Central memory CD8-positive, alpha-beta T cell (primary cell): Measurements from ENCODE around the gene TGM6.
A peak's percentile ranks its signal among the peaks of the same experiment; 100 is the strongest.

ENCODE experiments used
- ATAC-seq: fragments of 150-1000 bp; cut with Tn5 transposase; replicated peaks from 2 replicates; pipeline ENCODE4 v1.10.0; 2022; ENCODE audit warnings: mild to moderate bottlenecking, moderate FRiP score, moderate number of reproducible peaks; ENCODE audit not compliant: poor library complexity, severe bottlenecking; ENCODE audit errors: extremely low read depth
- DNase-seq, 2 donors: peaks; one replicate each; pipeline ENCODE4 v3.0.0; 2021; ENCODE audit warnings: low spot score in 2 of 2
- H3K27ac Mint-ChIP-seq: one replicate; pipeline ENCODE4 v1.8.0; 2022; ENCODE audit warnings: low read depth, mild to moderate bottlenecking, moderate library complexity, mixed read lengths
- H3K27me3 Mint-ChIP-seq: one replicate; pipeline ENCODE4 v1.8.0; 2022; ENCODE audit warnings: mixed read lengths
- H3K36me3 Mint-ChIP-seq: one replicate; pipeline ENCODE4 v1.8.0; 2022; ENCODE audit warnings: mild to moderate bottlenecking, moderate library complexity, mixed read lengths; ENCODE audit not compliant: insufficient read depth
- H3K4me1 Mint-ChIP-seq: one replicate; pipeline ENCODE4 v1.8.0; 2022; ENCODE audit warnings: mixed read lengths
- H3K4me3 Mint-ChIP-seq: one replicate; pipeline ENCODE4 v1.8.0; 2022; ENCODE audit warnings: mild to moderate bottlenecking, moderate library complexity, mixed read lengths
- H3K9me3 Mint-ChIP-seq: one replicate; pipeline ENCODE4 v1.8.0; 2022; ENCODE audit warnings: mixed read lengths

TGM6 gene

DNA sequence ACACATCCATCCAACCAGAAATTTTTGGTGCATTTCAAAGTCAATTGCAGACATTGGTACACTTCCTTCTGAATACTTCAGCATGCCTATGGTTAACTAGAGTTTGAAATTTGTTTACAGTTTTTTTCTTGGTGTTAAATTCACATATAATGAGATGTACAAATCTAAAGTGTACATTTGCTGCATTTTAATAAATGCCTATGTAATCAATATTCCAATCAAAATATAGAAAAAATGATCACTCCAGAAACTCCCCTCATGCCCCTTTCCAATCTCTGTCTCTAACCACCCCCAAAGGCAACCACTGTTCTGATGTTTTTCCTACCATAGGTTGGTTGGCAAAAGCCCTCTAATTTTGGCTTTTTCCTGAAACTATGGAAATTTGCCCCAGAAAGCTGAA lies 7.6 kb upstream of the TGM6 start:
- ATAC-seq (no peak), DNase-seq (no peak)
- no peak overlapping the region for H3K4me3 Mint-ChIP-seq
- no peak overlapping the region for H3K27ac Mint-ChIP-seq
- H3K9me3 Mint-ChIP-seq, result no peaks in the 10 kb centered on the region
- peaks cover 66% of the 10 kb centered on the region for H3K27me3 Mint-ChIP-seq
- no peaks in the 10 kb centered on the region for H3K36me3 Mint-ChIP-seq
- no peaks in the 10 kb centered on the region for H3K4me1 Mint-ChIP-seq

DNA sequence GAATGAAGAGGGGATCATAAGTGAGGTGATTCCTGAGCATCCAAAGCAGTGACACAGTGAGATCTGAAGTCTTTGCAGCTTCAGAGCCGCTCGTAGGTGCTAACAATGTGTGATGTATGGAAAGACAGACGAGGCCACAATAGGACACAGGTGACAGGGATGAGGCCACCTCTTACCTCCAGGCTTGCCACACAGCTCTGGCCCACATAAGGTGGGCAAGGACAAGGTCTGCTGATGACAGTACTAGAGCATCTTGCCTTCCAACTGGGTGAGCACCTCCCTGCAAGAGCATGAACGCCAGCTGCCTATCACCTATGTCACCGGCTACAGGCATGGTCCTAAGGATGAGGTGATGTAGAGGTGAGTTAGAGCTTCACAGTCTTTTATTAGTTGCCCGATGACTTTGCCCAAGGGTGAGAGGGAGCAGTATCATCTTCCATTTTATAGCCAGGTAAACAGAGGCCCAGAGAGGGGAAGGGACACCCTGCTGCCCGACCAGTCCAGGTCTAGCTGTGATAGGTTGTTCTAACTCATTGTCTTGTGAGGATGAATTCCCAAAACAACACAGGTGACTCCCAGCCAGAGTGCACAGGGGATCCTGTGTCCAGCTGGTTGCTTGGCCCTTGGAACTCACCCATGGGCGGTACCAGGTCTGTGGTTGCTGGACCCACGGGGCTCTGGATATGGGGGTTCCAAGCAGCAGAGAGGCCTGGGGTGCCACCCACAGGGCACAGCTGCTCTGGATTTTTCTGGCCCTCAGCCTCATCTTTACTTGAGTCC lies 6.2 kb upstream of the TGM6 start:
- H3K4me1 Mint-ChIP-seq, result peaks cover 12% of the 10 kb centered on the region
- no peak overlapping the region for H3K4me3 Mint-ChIP-seq
- DNase-seq, result no peak
- no peak for ATAC-seq
- peaks cover 2% of the 10 kb centered on the region for H3K36me3 Mint-ChIP-seq
- H3K27ac Mint-ChIP-seq, result no peak overlapping the region
- no peaks in the 10 kb centered on the region for H3K9me3 Mint-ChIP-seq
- peaks cover 52% of the 10 kb centered on the region for H3K27me3 Mint-ChIP-seq

DNA sequence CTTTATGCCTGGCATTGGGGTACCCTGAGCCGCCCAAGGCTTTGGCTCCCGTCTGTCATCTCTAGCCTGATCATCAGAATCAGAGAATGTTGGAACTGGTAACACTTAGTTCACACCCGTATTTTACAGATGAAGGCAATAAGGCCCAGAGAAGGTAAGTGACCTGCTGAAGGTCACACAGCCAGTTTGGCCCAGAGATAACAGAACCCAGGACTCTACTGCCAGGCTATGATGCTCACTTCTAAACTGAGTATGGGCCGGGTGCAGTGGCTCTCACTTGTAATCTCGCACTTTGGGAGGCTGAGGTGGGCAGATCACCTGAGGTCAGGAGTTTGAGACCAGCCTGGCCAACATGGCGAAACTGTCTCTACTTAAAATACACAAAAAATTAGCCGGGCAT lies 1.8 kb upstream of the TGM6 start:
- Mint-ChIP-seq H3K36me3 (peaks cover 2% of the 10 kb centered on the region), H3K27ac (no peak overlapping the region), H3K4me1 (peaks cover 36% of the 10 kb centered on the region), H3K27me3 (peaks cover 8% of the 10 kb centered on the region), H3K4me3 (peak overlapping the region; percentile 61), H3K9me3 (no peaks in the 10 kb centered on the region)
- ATAC-seq, result no peak
- DNase-seq, result no peak

DNA sequence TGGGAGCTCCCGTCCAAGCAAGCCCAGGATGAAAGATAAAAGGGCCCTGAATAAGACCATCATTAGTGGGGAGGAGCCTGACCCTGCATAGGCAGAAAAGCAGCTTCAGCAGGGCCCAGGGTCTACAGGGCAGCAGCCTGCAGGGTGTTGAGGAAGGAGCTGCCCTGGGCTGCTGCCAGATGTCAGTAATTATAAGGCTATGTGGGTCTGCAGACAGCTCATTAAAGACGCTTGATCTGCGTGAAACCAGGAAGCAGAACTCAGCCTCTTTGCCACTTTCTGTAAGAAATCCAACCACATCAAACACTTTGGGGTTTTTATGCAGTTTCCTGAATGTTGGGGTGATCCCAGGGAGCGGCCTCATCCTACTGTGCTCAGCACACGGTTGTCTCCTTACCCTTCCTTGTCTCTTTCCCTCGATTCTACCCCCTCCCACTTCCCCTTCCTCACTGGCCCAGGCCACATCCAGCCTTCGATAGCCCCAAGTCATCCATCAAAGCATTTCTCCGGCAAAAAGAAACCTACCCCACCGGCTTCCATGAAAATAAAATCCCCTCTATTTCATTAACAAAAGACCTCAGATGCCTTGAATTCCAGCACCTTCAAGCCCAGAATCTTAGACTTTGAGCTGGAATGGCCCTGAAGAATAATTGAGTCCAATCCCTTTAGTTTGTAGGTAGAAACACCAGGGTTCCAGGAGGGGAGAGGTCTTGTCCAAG lies 1.0 kb upstream of the TGM6 start:
- DNase-seq (peak in 1 of 2 donors; percentile 16), ATAC-seq (peak; percentile 93)
- Mint-ChIP-seq H3K36me3 (peaks cover 2% of the 10 kb centered on the region), H3K27me3 (peaks cover under 1% of the 10 kb centered on the region), H3K27ac (no peak overlapping the region), H3K9me3 (no peaks in the 10 kb centered on the region), H3K4me1 (peaks cover 44% of the 10 kb centered on the region), H3K4me3 (peak overlapping the region; percentile 61)

DNA sequence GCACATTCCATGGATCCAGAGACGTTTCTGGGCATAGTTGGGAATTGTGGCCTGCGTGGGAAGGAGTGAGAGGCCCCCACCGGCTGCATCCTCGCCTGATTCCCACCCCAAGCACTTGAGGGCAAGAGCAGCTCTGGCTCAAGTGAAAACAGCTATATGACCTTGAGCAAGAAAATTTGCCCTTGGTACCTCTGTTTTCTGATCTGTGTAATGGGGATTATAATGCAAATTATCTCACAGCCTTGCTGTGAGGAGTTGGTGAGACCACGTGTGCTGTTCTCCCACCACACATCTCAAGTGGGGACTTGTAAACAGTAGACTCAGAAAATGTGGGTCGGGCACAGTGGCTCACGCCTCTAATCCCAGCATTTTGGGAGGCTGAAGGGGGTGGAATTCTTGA lies 602 bp downstream of the TGM6 start:
- peaks cover 2% of the 10 kb centered on the region for H3K36me3 Mint-ChIP-seq
- no peak overlapping the region for H3K27ac Mint-ChIP-seq
- H3K27me3 Mint-ChIP-seq, result no peaks in the 10 kb centered on the region
- H3K4me3 Mint-ChIP-seq, result no peak overlapping the region
- no peaks in the 10 kb centered on the region for H3K9me3 Mint-ChIP-seq
- DNase-seq, result no peak
- H3K4me1 Mint-ChIP-seq, result peaks cover 44% of the 10 kb centered on the region
- ATAC-seq, result no peak

DNA sequence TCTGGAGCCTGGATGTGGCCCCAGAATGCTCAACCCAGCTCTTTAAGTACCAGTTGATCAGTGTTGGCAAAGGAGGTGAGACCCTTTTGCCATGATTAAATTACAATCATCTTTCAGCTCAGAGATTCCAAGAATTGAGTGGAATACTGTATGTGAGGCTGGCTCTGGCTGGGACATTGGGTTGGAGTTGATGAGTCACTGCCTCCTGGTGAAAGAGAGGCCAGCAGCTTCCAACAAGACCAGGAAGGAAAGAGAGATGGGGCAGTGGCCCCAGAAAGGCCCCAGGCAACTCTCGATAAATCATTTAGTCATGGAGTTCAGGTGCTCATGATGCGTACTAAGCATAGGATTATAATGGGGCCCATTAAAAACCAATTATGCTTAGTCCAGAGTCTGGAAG lies 2.1 kb downstream of the TGM6 start:
- ATAC-seq, result no peak
- Mint-ChIP-seq H3K27me3 (no peaks in the 10 kb centered on the region), H3K4me3 (no peak overlapping the region), H3K27ac (no peak overlapping the region), H3K4me1 (peaks cover 44% of the 10 kb centered on the region), H3K36me3 (peaks cover 2% of the 10 kb centered on the region), H3K9me3 (no peaks in the 10 kb centered on the region)
- DNase-seq, result no peak

DNA sequence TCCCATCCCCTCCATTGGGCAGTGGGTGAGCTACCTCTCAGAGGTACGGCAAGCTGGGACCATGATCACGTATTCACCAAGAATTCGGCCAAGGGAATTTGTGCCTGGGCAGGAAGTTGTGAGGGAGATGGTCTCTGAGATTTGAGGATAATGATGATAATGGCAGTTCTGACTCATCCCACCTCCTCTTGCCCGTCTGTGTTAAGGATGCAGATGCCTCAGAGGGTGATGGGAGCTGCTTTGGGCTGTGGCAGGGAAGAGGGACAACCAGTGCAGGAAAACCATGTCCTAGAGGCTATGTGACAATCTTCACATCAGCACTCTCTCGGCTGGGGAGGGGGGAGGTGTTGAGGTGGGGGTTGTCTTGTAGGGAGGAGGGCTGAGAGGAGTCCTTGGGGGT lies 4.3 kb downstream of the TGM6 start:
- DNase-seq, result no peak
- H3K27ac Mint-ChIP-seq, result peak overlapping the region; percentile 23
- H3K9me3 Mint-ChIP-seq, result no peaks in the 10 kb centered on the region
- no peak overlapping the region for H3K4me3 Mint-ChIP-seq
- no peaks in the 10 kb centered on the region for H3K27me3 Mint-ChIP-seq
- no peaks in the 10 kb centered on the region for H3K36me3 Mint-ChIP-seq
- no peak for ATAC-seq
- H3K4me1 Mint-ChIP-seq, result peaks cover 27% of the 10 kb centered on the region

DNA sequence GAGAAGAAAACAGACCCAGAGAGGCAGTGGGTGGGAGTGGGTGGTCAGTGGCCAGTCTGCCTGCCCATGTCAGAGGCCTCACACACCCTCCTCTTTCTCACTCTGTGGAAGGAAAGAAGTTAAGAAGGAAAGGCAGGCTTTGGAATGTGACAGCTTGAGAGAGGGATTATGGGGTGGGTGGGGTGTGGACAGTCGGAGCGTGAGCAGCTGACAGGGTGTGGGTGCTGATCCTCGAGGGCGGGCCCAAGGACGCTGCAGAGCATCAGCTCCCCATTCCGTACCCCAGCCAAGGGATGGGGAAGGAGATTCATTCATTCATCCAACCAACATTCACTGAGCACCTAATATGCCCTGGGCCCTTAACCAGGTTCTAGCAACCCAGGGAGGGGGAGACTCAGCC lies 4.8 kb downstream of the TGM6 start:
- H3K4me1 Mint-ChIP-seq, result peaks cover 23% of the 10 kb centered on the region
- H3K4me3 Mint-ChIP-seq, result no peak overlapping the region
- no peaks in the 10 kb centered on the region for H3K9me3 Mint-ChIP-seq
- no peak overlapping the region for H3K27ac Mint-ChIP-seq
- no peak for ATAC-seq
- DNase-seq, result no peak
- H3K36me3 Mint-ChIP-seq, result no peaks in the 10 kb centered on the region
- no peaks in the 10 kb centered on the region for H3K27me3 Mint-ChIP-seq

DNA sequence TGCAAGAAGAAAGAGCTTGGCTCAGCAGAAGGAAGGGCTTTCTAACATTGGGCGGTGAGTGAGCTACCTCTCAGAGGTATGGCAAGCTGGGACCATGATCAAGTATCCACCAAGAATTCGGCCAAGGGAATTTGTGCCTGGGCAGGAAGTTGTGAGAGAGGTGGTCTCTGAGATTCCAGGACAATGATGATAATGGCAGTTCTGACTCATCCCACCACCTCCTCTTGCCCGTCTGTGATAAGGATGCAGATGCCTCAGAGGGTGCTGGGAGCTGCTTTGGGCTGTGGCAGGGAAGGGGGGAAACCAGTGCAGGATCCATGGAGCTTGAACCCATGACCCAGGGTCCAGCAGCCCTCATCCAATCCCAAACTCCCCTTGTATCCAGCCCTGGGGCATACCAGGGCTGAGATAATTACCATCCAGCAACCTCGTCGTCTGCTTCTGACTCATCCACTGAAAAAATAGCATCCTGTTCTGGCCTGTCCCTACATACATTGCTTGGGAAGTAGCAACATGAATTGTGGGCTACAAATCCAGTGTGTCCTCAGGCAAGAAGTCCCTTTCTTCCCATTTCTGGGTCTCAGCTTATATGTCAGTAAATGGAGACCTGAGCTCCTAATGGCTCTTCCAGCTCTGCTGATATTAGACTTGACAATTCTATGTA lies 5.9 kb downstream of the TGM6 start:
- ATAC-seq (no peak), DNase-seq (no peak)
- H3K4me1 Mint-ChIP-seq, result peaks cover 16% of the 10 kb centered on the region
- no peaks in the 10 kb centered on the region for H3K36me3 Mint-ChIP-seq
- no peaks in the 10 kb centered on the region for H3K27me3 Mint-ChIP-seq
- H3K27ac Mint-ChIP-seq, result no peak overlapping the region
- H3K4me3 Mint-ChIP-seq, result no peak overlapping the region
- H3K9me3 Mint-ChIP-seq, result no peaks in the 10 kb centered on the region

DNA sequence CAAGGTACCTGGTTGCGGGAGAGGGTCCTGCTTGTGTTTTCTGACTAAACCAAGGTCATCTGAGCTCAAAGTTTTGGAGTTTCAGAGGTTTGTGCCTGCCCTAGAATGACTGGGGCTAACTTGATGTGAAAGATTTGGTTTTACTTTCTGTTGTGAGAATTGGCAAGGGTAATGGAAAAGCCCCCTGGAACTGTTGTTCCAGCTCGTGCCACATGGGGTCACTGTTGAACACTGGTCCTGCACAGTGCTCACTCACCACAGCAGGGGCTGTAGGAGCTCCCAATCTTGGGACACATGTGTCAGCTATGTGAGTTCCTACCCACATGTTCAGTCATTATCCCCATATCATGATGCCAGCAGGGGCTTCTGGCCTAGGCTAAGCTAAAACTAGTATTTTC lies 6.5 kb downstream of the TGM6 start:
- Mint-ChIP-seq H3K4me3 (no peak overlapping the region), H3K9me3 (no peaks in the 10 kb centered on the region), H3K36me3 (no peaks in the 10 kb centered on the region), H3K27me3 (no peaks in the 10 kb centered on the region), H3K4me1 (peaks cover 16% of the 10 kb centered on the region), H3K27ac (no peak overlapping the region)
- DNase-seq, result peak; percentile 16 to 25
- peak; percentile 68 for ATAC-seq

DNA sequence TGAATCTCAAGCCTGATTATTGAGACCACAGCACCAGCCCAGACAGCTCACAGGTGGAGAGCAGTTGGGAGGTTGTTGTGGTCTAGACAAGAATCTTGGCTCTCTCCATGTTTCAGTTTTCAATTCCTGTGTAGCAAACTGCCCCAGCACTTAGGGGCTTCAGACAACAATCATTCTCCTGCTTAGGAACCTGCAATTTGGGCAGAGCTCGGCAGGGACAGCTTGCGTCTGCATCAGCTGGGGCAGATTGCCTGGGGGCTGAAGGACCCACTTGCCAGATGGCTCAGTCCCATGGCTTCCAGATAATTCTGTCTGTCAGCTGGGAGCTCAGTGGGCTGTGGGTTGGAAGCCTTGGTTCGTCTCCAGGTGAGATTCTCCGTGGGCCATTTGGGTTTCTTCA lies 6.9 kb downstream of the TGM6 start:
- no peaks in the 10 kb centered on the region for H3K9me3 Mint-ChIP-seq
- ATAC-seq, result no peak
- no peak for DNase-seq
- H3K4me1 Mint-ChIP-seq, result peaks cover 16% of the 10 kb centered on the region
- no peaks in the 10 kb centered on the region for H3K36me3 Mint-ChIP-seq
- H3K4me3 Mint-ChIP-seq, result no peak overlapping the region
- H3K27me3 Mint-ChIP-seq, result no peaks in the 10 kb centered on the region
- H3K27ac Mint-ChIP-seq, result no peak overlapping the region

DNA sequence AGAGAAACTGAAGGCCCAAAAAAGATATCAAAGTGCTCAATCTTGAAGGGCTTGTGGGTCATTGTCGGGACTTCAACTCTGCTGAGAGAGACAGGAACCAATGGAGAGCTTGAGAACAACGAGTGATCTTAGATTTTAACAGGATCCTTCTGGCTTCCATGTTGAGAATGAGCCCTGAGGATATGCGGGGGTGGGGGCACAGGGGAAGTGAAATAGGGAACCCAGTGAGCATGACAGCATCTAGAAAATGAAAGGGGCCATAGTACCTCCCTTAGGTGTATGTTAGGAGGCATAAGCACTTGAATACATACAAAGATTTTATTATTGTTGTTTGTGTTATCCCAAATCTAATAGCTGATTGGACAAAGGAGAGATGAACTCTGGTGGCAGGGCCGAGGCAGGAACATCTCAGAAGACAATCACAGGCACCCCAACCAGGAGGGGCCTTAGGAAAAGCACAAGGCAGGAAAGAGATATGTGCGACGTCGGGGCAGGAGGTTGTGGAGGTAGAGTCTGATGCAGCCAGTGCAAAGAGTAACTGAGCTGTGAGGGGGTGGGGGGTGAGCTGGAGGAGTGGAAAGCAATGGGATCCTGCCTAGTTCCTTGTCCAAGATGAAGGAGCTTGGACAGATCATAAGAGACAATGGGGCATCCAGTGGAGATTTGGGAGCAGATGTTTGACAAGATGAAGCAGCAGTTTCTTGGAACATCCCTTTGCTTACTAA lies 10.4 kb downstream of the TGM6 start:
- no peak overlapping the region for H3K4me3 Mint-ChIP-seq
- H3K27ac Mint-ChIP-seq, result no peak overlapping the region
- no peaks in the 10 kb centered on the region for H3K4me1 Mint-ChIP-seq
- H3K36me3 Mint-ChIP-seq, result no peaks in the 10 kb centered on the region
- no peak for DNase-seq
- no peak for ATAC-seq
- H3K27me3 Mint-ChIP-seq, result no peaks in the 10 kb centered on the region
- no peaks in the 10 kb centered on the region for H3K9me3 Mint-ChIP-seq
